HepG2 (cell line): ENCODE data around the gene ATG2A. TPM values are rescaled to one million over a fixed set of nuclear protein-coding genes. Genes with fewer than 3 reads are reported as not detected.

Source experiments
- ATAC-seq: fragments of 200-7000 bp; cut with Tn5 transposase; 3 replicates; pipeline ENCODE4 v1.9.1; 2020; ENCODE audit warnings: mild to moderate bottlenecking, moderate library complexity
- BruUV-seq: library from RNA; stranded (reverse); fragments of 400-500 nt; replicated peaks from 2 replicates; lab custom pipeline; 2021; lab: Mats Ljungman, UMichigan
- CTCF ChIA-PET: fragments of 300-600 bp; formaldehyde crosslinking; extraction: SDS; loops from one replicate; lab custom pipeline; 2021; ENCODE audit warnings: low total read pairs, inconsistent platforms, low intra/inter-chr PET ratio; lab: Yijun Ruan, JAX
- POLR2A ChIA-PET: fragments of 350-600 bp; sonication (Branson Sonifier 250); formaldehyde crosslinking; loops from one replicate; lab custom pipeline; 2020; ENCODE audit warnings: antibody characterized with exemption, inconsistent platforms; lab: Yijun Ruan, JAX
- DNase-seq: peaks from one replicate; pipeline ENCODE4 v3.0.0-alpha.2; 2015; ENCODE audit warnings: low spot score
- FAIRE-seq: peaks from 3 replicates; lab custom pipeline; 2011; peaks lifted over from hg19 to GRCh38; lab: Jason Lieb, UNC
- H2AFZ ChIP-seq: one replicate; pipeline ENCODE4 v1.6.1; 2011; ENCODE audit warnings: low read length, inconsistent platforms
- H3K27ac ChIP-seq: fragments of 300-600 bp; 3 replicates; pipeline ENCODE4 v1.8.0; 2011; ENCODE audit warnings: mixed run types, mild to moderate bottlenecking, mixed read lengths, low read length, inconsistent platforms; ENCODE audit not compliant: insufficient read depth; ENCODE audit errors: extremely low read length
- H3K27me3 ChIP-seq, 2 experiments: fragments of 200-600 bp in 1 of 2; 2 replicates in 1 of 2; 3 replicates in 1 of 2; pipeline versions ENCODE4 v1.6.0 to v1.8.0; 2011; ENCODE audit warnings: low read length in 2 of 2, mild to moderate bottlenecking in 2 of 2, moderate library complexity in 2 of 2, inconsistent platforms in 1 of 2; ENCODE audit not compliant: insufficient read depth in 2 of 2, control insufficient read depth in 1 of 2
- H3K36me3 ChIP-seq, 2 experiments: fragments of 200-600 bp in 1 of 2; replicated peaks in 1 of 2; 2 replicates in 1 of 2; 3 replicates in 1 of 2; pipeline versions ENCODE4 v1.5.1 to v1.8.0; 2011; ENCODE audit warnings: low read length in 2 of 2, inconsistent platforms in 1 of 2; ENCODE audit not compliant: insufficient read depth in 2 of 2, control insufficient read depth in 1 of 2
- H3K4me1 ChIP-seq: 2 replicates; pipeline ENCODE4 v1.5.1; 2012; ENCODE audit warnings: low read length, inconsistent platforms; ENCODE audit not compliant: insufficient read depth
- H3K4me2 ChIP-seq: 2 replicates; pipeline ENCODE4 v1.6.0; 2011; ENCODE audit warnings: low read depth, low read length, inconsistent platforms
- H3K4me3 ChIP-seq, 3 experiments: fragments of 200-600 bp in 1 of 3; sonication (generic), shearing (Covaris generic) in 1 of 3; replicated peaks in 1 of 3; 2 replicates each; pipeline ENCODE4 v1.5.1; 2011 to 2016; ENCODE audit warnings: low read length in 3 of 3, inconsistent platforms in 2 of 3, low read depth in 2 of 3, mild to moderate bottlenecking in 2 of 3, control low read depth in 1 of 3, mixed read lengths in 1 of 3; ENCODE audit not compliant: insufficient read depth in 1 of 3
- H3K79me2 ChIP-seq: one replicate; pipeline ENCODE4 v1.6.1; 2011; ENCODE audit warnings: low read length, inconsistent platforms; ENCODE audit not compliant: insufficient read depth
- H3K9ac ChIP-seq: 2 replicates; pipeline ENCODE4 v1.6.0; 2011; ENCODE audit warnings: mild to moderate bottlenecking, low read depth, low read length, inconsistent platforms; ENCODE audit not compliant: insufficient read depth
- H3K9me3 ChIP-seq: 2 replicates; pipeline ENCODE4 v1.5.1; 2012; ENCODE audit warnings: mild to moderate bottlenecking, low read length
- H4K20me1 ChIP-seq: 2 replicates; pipeline ENCODE4 v1.6.0; 2011; ENCODE audit warnings: inconsistent platforms, mild to moderate bottlenecking, low read length, moderate library complexity; ENCODE audit not compliant: insufficient read depth
- CHD2 ChIP-seq: IDR thresholded peaks from 2 replicates; pipeline ENCODE4 v1.6.1; 2011; ENCODE audit warnings: low read depth, low read length, improper control_type of control experiment
- ETV6 ChIP-seq: sonication (generic); formaldehyde crosslinking; conservative IDR thresholded peaks from 2 replicates; pipeline ENCODE4 v1.4.0; 2020; ENCODE audit warnings: missing genetic modification reagents
- FOXK2 ChIP-seq: fragments of 450-650 bp; IDR thresholded peaks from 2 replicates; pipeline ENCODE4 v1.6.1; 2016
- NFKB2 ChIP-seq: sonication (generic); formaldehyde crosslinking; IDR thresholded peaks from 2 replicates; pipeline ENCODE4 v1.4.0; 2020; ENCODE audit warnings: missing genetic modification reagents, borderline replicate concordance
- REPIN1 ChIP-seq: sonication (generic); formaldehyde crosslinking; IDR thresholded peaks from 2 replicates; pipeline ENCODE4 v1.8.0; 2022; ENCODE audit warnings: missing genetic modification reagents, low read depth, mild to moderate bottlenecking, borderline replicate concordance
- TAF15 ChIP-seq: fragments of 200-400 bp; formaldehyde crosslinking; IDR thresholded peaks from one replicate; pipeline ENCODE4 v1.6.1; 2018; ENCODE audit warnings: mild to moderate bottlenecking, low read depth, low read length; ENCODE audit not compliant: poor library complexity, severe bottlenecking
- ZIK1 ChIP-seq: sonication (generic); formaldehyde crosslinking; IDR thresholded peaks from 2 replicates; pipeline ENCODE4 v1.5.0; 2020; ENCODE audit warnings: mild to moderate bottlenecking, low read depth, missing genetic modification reagents, borderline replicate concordance
- ZMYM4 ChIP-seq: sonication (generic); formaldehyde crosslinking; IDR thresholded peaks from 2 replicates; pipeline ENCODE4 v1.8.1; 2023; ENCODE audit warnings: mild to moderate bottlenecking, missing genetic modification reagents
- ZNF329 ChIP-seq: sonication (generic); formaldehyde crosslinking; IDR thresholded peaks from 2 replicates; pipeline ENCODE4 v1.9.0; 2021; ENCODE audit warnings: low read depth, mild to moderate bottlenecking, missing genetic modification reagents
- ZNF331 ChIP-seq: sonication (generic); formaldehyde crosslinking; IDR thresholded peaks from 2 replicates; pipeline ENCODE4 v1.4.0; 2020; ENCODE audit warnings: missing genetic modification reagents
- WGBS: methylation state at CpG from one replicate; pipeline ENCODE4 v1.1.6; 2017; ENCODE audit warnings: low lambda C conversion rate; 5-methylcytosine and 5-hydroxymethylcytosine counted together
- in situ Hi-C: cut with HindIII; loops from 2 replicates; pipeline ENCODE4 v1.10.0; 2017; ENCODE audit warnings: low pct_unique_long_range_greater_than_20kb; ENCODE audit not compliant: extremely low pct_ligation_motif_present
- intact Hi-C: fragments of 100-400 bp; cut with micrococcal nuclease; formaldehyde crosslinking; loops from one replicate; pipeline ENCODE4 v1.10.0; 2022; ENCODE audit not compliant: unreplicated experiment
- polyA plus RNA-seq, 8 experiments: library from polyadenylated mRNA; depleted of rRNA in 3 of 8; stranded (reverse) in 7 of 8; unstranded in 1 of 8; fragments of >200 nt; fragmentation: Illumina TruSeq in 4 of 8; extraction: Trizol in 4 of 8; gene quantifications; 2 replicates each; pipeline versions ENCODE4 v1.2.1 to v1.2.3, GENCODE V29; 2011 to 2016; ENCODE audit warnings: low read depth in 4 of 8, missing spikeins in 1 of 8, mixed read lengths in 1 of 8; ENCODE audit not compliant: insufficient read depth in 1 of 8
- total RNA-seq, 5 experiments: library from RNA; depleted of rRNA; stranded (reverse); fragments of >200 nt; fragmentation: Illumina TruSeq; extraction: Trizol; gene quantifications; 2 replicates each; pipeline ENCODE4 v1.2.3, GENCODE V29; 2016; ENCODE audit warnings: low read depth in 1 of 5
- TF ChIP-seq, protein P1 (sequence below): sonication (generic); formaldehyde crosslinking; IDR thresholded peaks from 2 replicates; pipeline ENCODE4 v1.8.1; 2023; ENCODE audit warnings: mild to moderate bottlenecking, missing genetic modification reagents
- TF ChIP-seq, protein P2 (sequence below): IDR thresholded peaks from 2 replicates; pipeline ENCODE4 v1.6.1; 2016; ENCODE audit warnings: missing compliant biosample characterization, missing genetic modification reagents, borderline replicate concordance
- TF ChIP-seq, protein P3 (sequence below): fragments of 450-650 bp; IDR thresholded peaks from 2 replicates; pipeline ENCODE4 v1.6.1; 2016
- TF ChIP-seq, protein P4 (sequence below): sonication (generic); formaldehyde crosslinking; IDR thresholded peaks from 2 replicates; pipeline ENCODE4 v1.8.0; 2022; ENCODE audit warnings: mild to moderate bottlenecking, missing genetic modification reagents, borderline replicate concordance
- TF ChIP-seq, protein P5 (sequence below): sonication (generic); formaldehyde crosslinking; IDR thresholded peaks from 2 replicates; pipeline ENCODE4 v1.4.0; 2020; ENCODE audit warnings: missing genetic modification reagents, borderline replicate concordance
- TF ChIP-seq, protein P6 (sequence below): sonication (generic); formaldehyde crosslinking; IDR thresholded peaks from 2 replicates; pipeline ENCODE4 v1.4.0; 2020; ENCODE audit warnings: mild to moderate bottlenecking, missing genetic modification reagents

The ATG2A gene
- total and polyA plus RNA-seq, 2 of the 13 experiments (the other 11 are each of a cell fraction or from before 2014, with no cell fraction given) = 6.7 to 8.0 TPM

DNA sequence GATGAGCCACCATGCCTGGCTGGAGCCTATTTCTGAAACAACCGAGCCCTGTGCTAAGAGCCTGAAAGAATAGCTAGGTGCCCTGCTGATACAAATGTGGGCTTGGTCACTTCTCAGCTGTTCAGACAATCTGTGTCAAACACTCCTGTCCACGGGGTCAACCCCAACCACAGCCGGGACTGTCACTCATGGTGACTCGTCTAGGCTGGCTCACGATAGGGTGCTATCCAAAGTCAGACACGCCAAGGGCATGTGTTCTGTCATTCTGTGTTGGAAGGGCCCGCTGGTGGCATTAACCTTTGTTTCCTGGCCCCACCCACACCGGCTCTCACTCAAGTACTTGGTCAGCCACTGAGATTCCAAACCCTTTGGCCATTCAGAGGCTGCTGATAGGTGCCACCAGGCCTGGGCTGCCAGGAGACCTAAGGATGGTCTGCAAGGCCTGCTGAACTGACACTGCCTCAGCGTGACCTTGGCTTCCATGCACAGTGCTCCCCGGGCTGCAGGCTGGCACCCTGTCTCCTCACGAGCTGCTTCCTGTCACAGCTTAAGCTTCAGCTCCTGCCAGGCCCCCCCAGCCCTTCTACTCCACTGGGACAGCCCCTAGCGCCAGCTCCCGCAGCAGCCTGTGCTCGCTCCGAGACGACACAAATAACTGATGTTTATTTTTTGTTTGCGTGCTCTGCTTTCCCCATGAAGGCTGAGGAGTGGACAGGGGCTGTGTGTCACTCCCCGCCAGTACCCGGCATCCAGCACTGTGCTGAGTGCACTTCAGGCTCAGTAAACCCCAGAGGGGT is 58.3 kb downstream of the ATG2A start:
- ATAC-seq (no peak), FAIRE-seq (no peak), DNase-seq (no peak)
- Histone ChIP-seq H2AFZ (no peak overlapping the region), H4K20me1 (no peaks in the 10 kb centered on the region), H3K4me2 (no peak overlapping the region), H3K9me3 (no peaks in the 10 kb centered on the region), H3K4me3 (no peak overlapping the region), H3K9ac (no peak overlapping the region), H3K4me1 (peaks cover 55% of the 10 kb centered on the region), H3K36me3 (peaks cover 13 to 30% of the 10 kb centered on the region in 2 experiments; a peak in 4 of 5 replicates), H3K27ac (no peak overlapping the region), H3K79me2 (peaks cover 7% of the 10 kb centered on the region), H3K27me3 (no peaks in the 10 kb centered on the region)
- intact Hi-C loops (no loop called here), in situ Hi-C loops (no loop called here)
- WGBS = 99% methylated on average over 9 of the region's 19 CpGs
- CTCF ChIA-PET = no interaction called here
- POLR2A ChIA-PET = no interaction called here
- BruUV-seq = no TSS peak
- TF ChIP-seq, protein P1, sequence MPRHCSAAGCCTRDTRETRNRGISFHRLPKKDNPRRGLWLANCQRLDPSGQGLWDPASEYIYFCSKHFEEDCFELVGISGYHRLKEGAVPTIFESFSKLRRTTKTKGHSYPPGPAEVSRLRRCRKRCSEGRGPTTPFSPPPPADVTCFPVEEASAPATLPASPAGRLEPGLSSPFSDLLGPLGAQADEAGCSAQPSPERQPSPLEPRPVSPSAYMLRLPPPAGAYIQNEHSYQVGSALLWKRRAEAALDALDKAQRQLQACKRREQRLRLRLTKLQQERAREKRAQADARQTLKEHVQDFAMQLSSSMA (CRISPR knock-in tag) = no peak
- TF ChIP-seq, protein P2, sequence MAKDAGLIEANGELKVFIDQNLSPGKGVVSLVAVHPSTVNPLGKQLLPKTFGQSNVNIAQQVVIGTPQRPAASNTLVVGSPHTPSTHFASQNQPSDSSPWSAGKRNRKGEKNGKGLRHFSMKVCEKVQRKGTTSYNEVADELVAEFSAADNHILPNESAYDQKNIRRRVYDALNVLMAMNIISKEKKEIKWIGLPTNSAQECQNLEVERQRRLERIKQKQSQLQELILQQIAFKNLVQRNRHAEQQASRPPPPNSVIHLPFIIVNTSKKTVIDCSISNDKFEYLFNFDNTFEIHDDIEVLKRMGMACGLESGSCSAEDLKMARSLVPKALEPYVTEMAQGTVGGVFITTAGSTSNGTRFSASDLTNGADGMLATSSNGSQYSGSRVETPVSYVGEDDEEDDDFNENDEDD (CRISPR knock-in tag) = no peak
- no peak for TF ChIP-seq FOXK2
- TF ChIP-seq ETV6 (CRISPR knock-in tag) = no peak
- TF ChIP-seq ZNF331 = no peak
- TF ChIP-seq, protein P3, sequence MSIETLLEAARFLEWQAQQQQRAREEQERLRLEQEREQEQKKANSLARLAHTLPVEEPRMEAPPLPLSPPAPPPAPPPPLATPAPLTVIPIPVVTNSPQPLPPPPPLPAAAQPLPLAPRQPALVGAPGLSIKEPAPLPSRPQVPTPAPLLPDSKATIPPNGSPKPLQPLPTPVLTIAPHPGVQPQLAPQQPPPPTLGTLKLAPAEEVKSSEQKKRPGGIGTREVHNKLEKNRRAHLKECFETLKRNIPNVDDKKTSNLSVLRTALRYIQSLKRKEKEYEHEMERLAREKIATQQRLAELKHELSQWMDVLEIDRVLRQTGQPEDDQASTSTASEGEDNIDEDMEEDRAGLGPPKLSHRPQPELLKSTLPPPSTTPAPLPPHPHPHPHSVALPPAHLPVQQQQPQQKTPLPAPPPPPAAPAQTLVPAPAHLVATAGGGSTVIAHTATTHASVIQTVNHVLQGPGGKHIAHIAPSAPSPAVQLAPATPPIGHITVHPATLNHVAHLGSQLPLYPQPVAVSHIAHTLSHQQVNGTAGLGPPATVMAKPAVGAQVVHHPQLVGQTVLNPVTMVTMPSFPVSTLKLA = no peak
- TF ChIP-seq, protein P4, sequence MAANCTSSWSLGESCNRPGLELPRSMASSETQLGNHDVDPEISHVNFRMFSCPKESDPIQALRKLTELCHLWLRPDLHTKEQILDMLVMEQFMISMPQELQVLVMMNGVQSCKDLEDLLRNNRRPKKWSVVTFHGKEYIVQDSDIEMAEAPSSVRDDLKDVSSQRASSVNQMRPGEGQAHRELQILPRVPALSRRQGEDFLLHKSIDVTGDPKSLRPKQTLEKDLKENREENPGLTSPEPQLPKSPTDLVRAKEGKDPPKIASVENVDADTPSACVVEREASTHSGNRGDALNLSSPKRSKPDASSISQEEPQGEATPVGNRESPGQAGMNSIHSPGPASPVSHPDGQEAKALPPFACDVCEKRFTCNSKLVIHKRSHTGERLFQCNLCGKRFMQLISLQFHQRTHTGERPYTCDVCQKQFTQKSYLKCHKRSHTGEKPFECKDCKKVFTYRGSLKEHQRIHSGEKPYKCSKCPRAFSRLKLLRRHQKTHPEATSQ (CRISPR knock-in tag) = no peak
- no peak for TF ChIP-seq ZMYM4 (CRISPR knock-in tag)
- no peak for TF ChIP-seq NFKB2
- no peak for TF ChIP-seq TAF15
- TF ChIP-seq REPIN1 (CRISPR knock-in tag) = no peak
- no peak for TF ChIP-seq CHD2
- TF ChIP-seq ZIK1 (CRISPR knock-in tag) = no peak
- TF ChIP-seq, protein P5, sequence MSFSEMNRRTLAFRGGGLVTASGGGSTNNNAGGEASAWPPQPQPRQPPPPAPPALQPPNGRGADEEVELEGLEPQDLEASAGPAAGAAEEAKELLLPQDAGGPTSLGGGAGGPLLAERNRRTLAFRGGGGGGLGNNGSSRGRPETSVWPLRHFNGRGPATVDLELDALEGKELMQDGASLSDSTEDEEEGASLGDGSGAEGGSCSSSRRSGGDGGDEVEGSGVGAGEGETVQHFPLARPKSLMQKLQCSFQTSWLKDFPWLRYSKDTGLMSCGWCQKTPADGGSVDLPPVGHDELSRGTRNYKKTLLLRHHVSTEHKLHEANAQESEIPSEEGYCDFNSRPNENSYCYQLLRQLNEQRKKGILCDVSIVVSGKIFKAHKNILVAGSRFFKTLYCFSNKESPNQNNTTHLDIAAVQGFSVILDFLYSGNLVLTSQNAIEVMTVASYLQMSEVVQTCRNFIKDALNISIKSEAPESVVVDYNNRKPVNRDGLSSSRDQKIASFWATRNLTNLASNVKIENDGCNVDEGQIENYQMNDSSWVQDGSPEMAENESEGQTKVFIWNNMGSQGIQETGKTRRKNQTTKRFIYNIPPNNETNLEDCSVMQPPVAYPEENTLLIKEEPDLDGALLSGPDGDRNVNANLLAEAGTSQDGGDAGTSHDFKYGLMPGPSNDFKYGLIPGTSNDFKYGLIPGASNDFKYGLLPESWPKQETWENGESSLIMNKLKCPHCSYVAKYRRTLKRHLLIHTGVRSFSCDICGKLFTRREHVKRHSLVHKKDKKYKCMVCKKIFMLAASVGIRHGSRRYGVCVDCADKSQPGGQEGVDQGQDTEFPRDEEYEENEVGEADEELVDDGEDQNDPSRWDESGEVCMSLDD (CRISPR knock-in tag) = no peak
- TF ChIP-seq, protein P6, sequence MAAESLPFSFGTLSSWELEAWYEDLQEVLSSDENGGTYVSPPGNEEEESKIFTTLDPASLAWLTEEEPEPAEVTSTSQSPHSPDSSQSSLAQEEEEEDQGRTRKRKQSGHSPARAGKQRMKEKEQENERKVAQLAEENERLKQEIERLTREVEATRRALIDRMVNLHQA (CRISPR knock-in tag) = no peak
- TF ChIP-seq ZNF329 = no peak
